T-helper 1 cell (primary cell): ENCODE results near the gene OR11G2.
"Not testable (repeated sequence)": the region's sequence is repeated elsewhere in the genome, so short reads cannot be mapped to it uniquely, and the experiment has no call there.

ENCODE experiments used
- DNase-seq, 5 donors: peaks; one replicate each; pipeline ENCODE4 v3.0.0-alpha.2; 2012 to 2020
- total RNA-seq, 4 donors: gene quantifications; one replicate each; lab custom pipeline; 2026; lab: John Stamatoyannopoulos, UW

The OR11G2 gene
- total RNA-seq = 0 reads per million in 4 donors

GRCh38 chr14:20190596-20190995 is at the start of gene OR11G2:
OR11G2 (plus strand) TSS chr14:20190896; CDS start chr14:20197438, 6,542 bp downstream.
- no peak for DNase-seq

- DNase-seq = no peak
Observed at GRCh38 chr14:20143911-20144310, 46.8 kb upstream of the OR11G2 start.

- no peak for DNase-seq
Observed at GRCh38 chr14:20144820-20145219, 45.9 kb upstream of the OR11G2 start.

GRCh38 chr14:20164462-20164861 is 26.2 kb upstream of the OR11G2 start:
- no peak for DNase-seq

- DNase-seq = no peak
Observed at GRCh38 chr14:20167091-20167490, 23.6 kb upstream of the OR11G2 start.

GRCh38 chr14:20169852-20170251 is 20.8 kb upstream of the OR11G2 start:
- DNase-seq = not testable (repeated sequence)

- DNase-seq = not testable (repeated sequence)
Observed at GRCh38 chr14:20174205-20174604, 16.5 kb upstream of the OR11G2 start.

- DNase-seq = no peak
Observed at GRCh38 chr14:20176330-20176729, 14.4 kb upstream of the OR11G2 start.

GRCh38 chr14:20177433-20177974 is 13.2 kb upstream of the OR11G2 start:
- no peak for DNase-seq

- DNase-seq = no peak
Observed at GRCh38 chr14:20179218-20179617, 11.5 kb upstream of the OR11G2 start.

GRCh38 chr14:20179880-20180279 is 10.8 kb upstream of the OR11G2 start:
- no peak for DNase-seq

- DNase-seq = no peak
Observed at GRCh38 chr14:20180486-20180885, 10.2 kb upstream of the OR11G2 start.

GRCh38 chr14:20184181-20184580 is 6.5 kb upstream of the OR11G2 start:
- DNase-seq = no peak

- no peak for DNase-seq
Observed at GRCh38 chr14:20191396-20191795, 700 bp downstream of the OR11G2 start.

- no peak for DNase-seq
Observed at GRCh38 chr14:20194101-20194500, 3.4 kb downstream of the OR11G2 start.

- not testable (repeated sequence) for DNase-seq
Observed at GRCh38 chr14:20195170-20195569, 4.5 kb downstream of the OR11G2 start.

- no peak for DNase-seq
Observed at GRCh38 chr14:20195911-20196310, 5.2 kb downstream of the OR11G2 start.

GRCh38 chr14:20197459-20197858 is 6.8 kb downstream of the OR11G2 start:
- DNase-seq = no peak

- no peak for DNase-seq
Observed at GRCh38 chr14:20198991-20199390, 8.3 kb downstream of the OR11G2 start.

GRCh38 chr14:20204721-20205120 is 14.0 kb downstream of the OR11G2 start:
- no peak for DNase-seq

- DNase-seq = no peak
Observed at GRCh38 chr14:20209595-20209994, 18.9 kb downstream of the OR11G2 start.

GRCh38 chr14:20212406-20212805 is 21.7 kb downstream of the OR11G2 start:
- DNase-seq = not testable (repeated sequence)

GRCh38 chr14:20215196-20215595 is 24.5 kb downstream of the OR11G2 start:
- DNase-seq = no peak

GRCh38 chr14:20219033-20219432 is 28.3 kb downstream of the OR11G2 start:
- DNase-seq = no peak

- DNase-seq = no peak
Observed at GRCh38 chr14:20223410-20223809, 32.7 kb downstream of the OR11G2 start, which contains the start of gene OR11H6. OR11H6 (plus strand) TSS chr14:20223710; CDS start chr14:20223710, 0 bp downstream.
